ENCODE measurements around the gene IER5. TPM values are rescaled to one million over a fixed set of nuclear protein-coding genes. Genes with fewer than 3 reads are reported as not detected.

IER5 gene
- total and polyA plus RNA-seq, 2 of the 13 experiments (the other 11 are each of a cell fraction or from before 2014, with no cell fraction given), result 2.5 to 3.5 TPM

- peak; percentile 41; the same call in 1 of the 2 replicates for TF ChIP-seq AHDC1 (CRISPR knock-in tag; IDR thresholded peaks at IDR 0.05; ENCODE audit: borderline replicate concordance)
- TF ChIP-seq ELK4 (CRISPR knock-in tag; IDR thresholded peaks at IDR 0.05; ENCODE audit: borderline replicate concordance), result no peak
- TF ChIP-seq IKZF5 (CRISPR knock-in tag; IDR thresholded peaks at IDR 0.05), result no peak
- TF ChIP-seq MATR3 (CRISPR knock-in tag; IDR thresholded peaks at IDR 0.05), result no peak
- TF ChIP-seq MEIS1 (CRISPR knock-in tag; IDR thresholded peaks at IDR 0.05; ENCODE audit: borderline replicate concordance), result no peak
- TF ChIP-seq HCFC1 (IDR thresholded peaks at IDR 0.05; ENCODE audit: low read depth, low read length), result no peak
- TF ChIP-seq MLLT10 (CRISPR knock-in tag; IDR thresholded peaks at IDR 0.05), result no peak
- peak; percentile 37; the same call in 1 of the 2 replicates for TF ChIP-seq ZBTB26 (CRISPR knock-in tag; IDR thresholded peaks at IDR 0.05; ENCODE audit: borderline replicate concordance)
- 0 out of 2 replicates have a peak, but pooled peaks have one; percentile 20 for TF ChIP-seq HOMEZ (CRISPR knock-in tag; IDR thresholded peaks at IDR 0.05; ENCODE audit: low read depth)
- TF ChIP-seq GZF1 (CRISPR knock-in tag; IDR thresholded peaks at IDR 0.05), result no peak
- no peak for TF ChIP-seq THAP11 (CRISPR knock-in tag; IDR thresholded peaks at IDR 0.05)
- no peak for TF ChIP-seq ZNF784 (CRISPR knock-in tag; IDR thresholded peaks at IDR 0.05; ENCODE audit: borderline replicate concordance)
- TF ChIP-seq CBX1 (IDR thresholded peaks at IDR 0.05; ENCODE audit: low read depth), result no peak
- TF ChIP-seq THRA (CRISPR knock-in tag; IDR thresholded peaks at IDR 0.05; ENCODE audit: borderline replicate concordance), result no peak
Measured at GRCh38 chr1:181089676-181090544, 1.4 kb downstream of the IER5 start (continued).
